OCI-LY7 (cell line): Measurements from ENCODE around the gene TTI1. TPM values are rescaled to one million over a fixed set of nuclear protein-coding genes. Genes with fewer than 3 reads are reported as not detected.

Experiments
- Bru-seq: library from RNA; stranded (reverse); fragments of 400-500 nt; gene quantifications from one replicate; lab custom pipeline; 2021; lab: Mats Ljungman, UMichigan
- BruChase-seq, 2 experiments: library from RNA; stranded (reverse); fragments of 400-500 nt; gene quantifications; one replicate each; lab custom pipeline; 2021; lab: Mats Ljungman, UMichigan
- BruUV-seq: library from RNA; stranded (reverse); fragments of 400-500 nt; replicated peaks from 2 replicates; lab custom pipeline; 2021; lab: Mats Ljungman, UMichigan
- CTCF ChIA-PET: fragments of 300-600 bp; sonication (Branson Sonifier 250); formaldehyde crosslinking; loops from one replicate; lab custom pipeline; 2022; ENCODE audit warnings: antibody characterized with exemption; ENCODE audit not compliant: unreplicated experiment; lab: Charles Lee
- POLR2A ChIA-PET: fragments of 300-600 bp; sonication (Branson Sonifier 250); formaldehyde crosslinking; loops from one replicate; lab custom pipeline; 2022; ENCODE audit warnings: antibody characterized with exemption; lab: Charles Lee
- DNase-seq: peaks from one replicate; pipeline ENCODE4 v3.0.0-alpha.2; 2015; ENCODE audit warnings: low spot score
- H2AFZ ChIP-seq: fragments of 200-600 bp; sonication (generic), shearing (Covaris generic); 2 replicates; pipeline ENCODE4 v1.6.1; 2014; ENCODE audit warnings: mild to moderate bottlenecking, antibody characterized with exemption, low read length, moderate library complexity
- H3K27ac ChIP-seq: fragments of 200-600 bp; sonication (generic); 2 replicates; pipeline ENCODE4 v1.5.1; 2014; ENCODE audit warnings: mixed run types, low read depth, mild to moderate bottlenecking, moderate library complexity, low read length, inconsistent platforms; ENCODE audit not compliant: poor library complexity, severe bottlenecking
- H3K36me3 ChIP-seq: fragments of 200-600 bp; sonication (generic); 2 replicates; pipeline ENCODE4 v1.6.1; 2014; ENCODE audit warnings: mild to moderate bottlenecking, antibody characterized with exemption, low read length, moderate library complexity, mixed read lengths; ENCODE audit not compliant: insufficient read depth
- H3K4me1 ChIP-seq: fragments of 200-600 bp; sonication (generic); 2 replicates; pipeline ENCODE4 v1.5.1; 2014; ENCODE audit warnings: mild to moderate bottlenecking, low read length; ENCODE audit not compliant: insufficient read depth, poor library complexity, severe bottlenecking
- H3K4me2 ChIP-seq: fragments of 200-600 bp; sonication (generic); 2 replicates; pipeline ENCODE4 v1.6.1; 2014; ENCODE audit warnings: mild to moderate bottlenecking, low read length
- H3K4me3 ChIP-seq: fragments of 200-600 bp; sonication (generic); 2 replicates; pipeline ENCODE4 v1.5.1; 2014; ENCODE audit warnings: mild to moderate bottlenecking, low read depth, low read length; ENCODE audit not compliant: poor library complexity, severe bottlenecking
- H3K79me2 ChIP-seq: fragments of 200-600 bp; sonication (generic); 2 replicates; pipeline ENCODE4 v1.6.1; 2016; ENCODE audit warnings: low read depth, mild to moderate bottlenecking, low read length, moderate library complexity, mixed read lengths; ENCODE audit not compliant: insufficient read depth
- H3K9me2 ChIP-seq: fragments of 200-600 bp; sonication (generic); 2 replicates; pipeline ENCODE4 v1.6.1; 2016; ENCODE audit warnings: mild to moderate bottlenecking, low read length, mixed read lengths; ENCODE audit not compliant: insufficient read depth
- H3K9me3 ChIP-seq: fragments of 200-600 bp; sonication (generic); 2 replicates; pipeline ENCODE4 v1.6.1; 2014; ENCODE audit warnings: mild to moderate bottlenecking, mixed run types, low read length, mixed read lengths
- H4K20me1 ChIP-seq: fragments of 200-600 bp; sonication (generic); 2 replicates; pipeline ENCODE4 v1.6.1; 2014; ENCODE audit warnings: mild to moderate bottlenecking, antibody characterized with exemption, low read length, moderate library complexity, mixed read lengths; ENCODE audit not compliant: insufficient read depth
- CTCF ChIP-seq: fragments of 200-600 bp; sonication (generic); conservative IDR thresholded peaks from 2 replicates; pipeline ENCODE4 v1.5.1; 2014; ENCODE audit warnings: mild to moderate bottlenecking, antibody characterized with exemption, low read length, moderate library complexity, mixed read lengths
- EZH2phosphoT487 ChIP-seq: fragments of 200-600 bp; sonication (generic); IDR thresholded peaks from 2 replicates; pipeline ENCODE4 v1.6.1; 2018; ENCODE audit warnings: low read depth, borderline replicate concordance, mild to moderate bottlenecking, mixed run types, antibody characterized with exemption, low read length, moderate library complexity, mixed read lengths
- intact Hi-C: fragments of 100-400 bp; cut with micrococcal nuclease; formaldehyde crosslinking; loops from one replicate; pipeline ENCODE4 v1.10.0; 2022; ENCODE audit not compliant: unreplicated experiment
- long read RNA-seq: library from polyadenylated mRNA; stranded (forward); transcript quantifications from one replicate; pipeline ENCODE4 v2.0.0, GENCODE V29; 2022
- total RNA-seq, 2 experiments: library from RNA; depleted of rRNA in 1 of 2; stranded (reverse); fragments of >200 nt in 1 of 2; shearing (Covaris generic) in 1 of 2; gene quantifications; 2 replicates each; pipeline ENCODE4 v1.2.3, GENCODE V29; 2014 to 2022

The TTI1 gene
- 20.2 and 22.4 TPM in 2 replicates for total RNA-seq (2014; rRNA removed; shearing (Covaris generic))
- total RNA-seq (2022) = 26.5 and 28.7 TPM in 2 replicates
- percentile 77 among the genes with signal in this experiment for Bru-seq, nascent RNA
- BruChase-seq, experiment 1, labeled RNA remaining after a 6-hour chase = percentile 72 among the genes with signal in this experiment
- BruChase-seq, experiment 2, labeled RNA remaining after a 2-hour chase = percentile 79 among the genes with signal in this experiment
- long read RNA-seq, transcript TTI1-201 (8 exons, 3,825 nt) = major isoform, 51 of 70 reads
- long read RNA-seq, partial matches to known transcripts = 8 of 70 reads
- long read RNA-seq, other reads (novel, unspliced or antisense) = 7 of 70 reads

DNA sequence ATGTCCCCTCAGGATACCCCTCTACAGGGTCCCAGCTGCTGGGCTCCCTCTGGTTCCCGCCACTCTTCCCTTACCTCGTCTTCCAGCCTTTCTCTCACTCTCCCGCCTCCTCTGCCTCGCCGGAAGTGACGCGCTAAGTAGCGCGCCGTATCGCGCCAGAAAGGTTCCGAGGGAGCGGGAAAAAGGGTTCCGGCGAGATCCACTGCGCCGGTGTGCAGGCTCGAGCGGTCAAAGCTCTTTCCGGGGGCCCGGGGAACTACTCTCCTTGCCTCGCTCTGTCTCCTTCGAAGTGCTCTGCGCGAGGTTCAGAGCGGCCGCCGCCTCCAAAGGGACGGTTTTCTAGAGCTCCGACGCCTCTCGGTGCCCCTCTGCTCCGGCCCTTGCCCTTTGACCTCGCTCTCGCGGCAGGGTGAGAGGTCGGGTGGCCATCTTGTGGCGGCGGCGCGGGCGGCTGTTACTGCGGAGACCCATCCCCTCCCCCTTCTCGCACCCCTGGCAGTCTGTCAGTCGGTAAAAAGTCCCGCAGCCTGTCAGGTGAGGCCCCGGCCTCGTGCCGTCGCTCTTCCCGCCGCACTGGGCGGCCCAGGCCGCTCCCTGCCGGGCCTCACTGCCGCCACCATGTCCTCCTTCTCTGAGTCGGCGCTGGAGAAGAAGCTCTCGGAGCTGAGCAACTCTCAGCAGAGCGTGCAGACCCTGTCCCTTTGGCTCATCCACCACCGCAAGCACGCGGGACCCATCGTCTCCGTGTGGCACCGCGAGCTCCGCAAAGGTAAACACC lies at the start of gene TTI1, which contains the start of gene RPRD1B:
TSS of gene TTI1 (minus strand) at position 127 of the 778 bp plus-strand sequence. CDS start 19,640 bp downstream, outside the sequence.
TSS of gene RPRD1B (plus strand) at position 417 of the 778 bp plus-strand sequence. CDS start at position 619, 202 bp downstream.
- intact Hi-C loops = no loop called here
- no peak for TF ChIP-seq CTCF
- TF ChIP-seq EZH2phosphoT487 = no peak
- H3K79me2 ChIP-seq = peaks cover 93% of the 10 kb centered on the region
- H3K4me1 ChIP-seq = peaks cover 48% of the 10 kb centered on the region
- H3K36me3 ChIP-seq = peaks cover 47% of the 10 kb centered on the region
- peak within 1 kb of the TSS; percentile 54 for H3K27ac ChIP-seq
- H3K4me3 ChIP-seq = peak within 1 kb of the TSS; percentile 97
- BruUV-seq = no TSS peak
- POLR2A ChIA-PET = interaction anchor here (0.6 to 2.9 kb wide), 5 partner anchors 9 to 71 kb away, joined by 3 to 9 read pairs (median 4); no protein-coding TSS in a partner anchor
- CTCF ChIA-PET = interaction anchor here (0.6 kb wide), 1 partner anchor 897 kb away, joined by 3 read pairs; no protein-coding TSS in a partner anchor
- peak within 1 kb of the TSS; percentile 70 for H2AFZ ChIP-seq
- peak within 1 kb of the TSS; percentile 73 for H3K4me2 ChIP-seq
- H3K9me2 ChIP-seq = no peaks in the 10 kb centered on the region
- H4K20me1 ChIP-seq = 0 out of 2 replicates have a peak, but pooled peaks cover 5% of the 10 kb centered on the region
- H3K9me3 ChIP-seq = no peaks in the 10 kb centered on the region
- peak; percentile 93 for DNase-seq

DNA sequence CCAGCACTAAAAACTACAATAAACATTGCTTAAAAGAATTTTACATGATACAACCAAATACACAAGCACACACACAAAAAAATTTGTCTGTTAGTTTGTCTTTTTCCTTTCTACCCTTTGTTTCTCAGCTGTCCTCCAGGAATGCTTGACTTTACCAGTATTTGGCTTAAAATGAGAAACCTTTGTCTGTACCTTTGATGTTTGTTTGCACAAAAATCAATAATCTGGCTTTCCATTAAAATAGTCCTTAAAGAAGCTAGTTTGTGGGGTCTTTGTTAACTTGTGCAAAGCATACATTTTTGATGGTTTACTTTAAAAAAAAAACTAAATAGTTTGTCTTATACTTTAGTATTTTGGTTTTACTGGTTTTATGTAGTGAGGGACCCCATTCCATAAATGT lies 49.6 kb upstream of the TTI1 start:
- no peak overlapping the region for H3K27ac ChIP-seq
- no peaks in the 10 kb centered on the region; the same call in 1 of the 2 replicates for H3K9me3 ChIP-seq
- no peaks in the 10 kb centered on the region for H3K4me1 ChIP-seq
- peaks cover 22% of the 10 kb centered on the region for H3K79me2 ChIP-seq
- POLR2A ChIA-PET = no interaction called here
- no peaks in the 10 kb centered on the region for H3K9me2 ChIP-seq
- H4K20me1 ChIP-seq = 0 out of 2 replicates have a peak, but pooled peaks cover 6% of the 10 kb centered on the region
- TF ChIP-seq CTCF = no peak
- TF ChIP-seq EZH2phosphoT487 = no peak
- no TSS peak for BruUV-seq
- DNase-seq = no peak
- CTCF ChIA-PET = no interaction called here
- intact Hi-C loops = no loop called here
- peaks cover 92% of the 10 kb centered on the region for H3K36me3 ChIP-seq
- no peak overlapping the region for H3K4me2 ChIP-seq
- no peak overlapping the region for H3K4me3 ChIP-seq
- no peak overlapping the region for H2AFZ ChIP-seq
